MM.1S (cell line): Measurements from ENCODE around the gene ITGA4.

Experiments used
- EZH2 ChIP-seq: fragments of 300-600 bp; sonication (generic); optimal IDR thresholded peaks from 2 replicates; pipeline ENCODE3; 2017; ENCODE audit warnings: low read depth, mild to moderate bottlenecking, antibody characterized with exemption, low read length, mixed read lengths
- TF ChIP-seq, protein P1 (sequence below): fragments of 300-600 bp; sonication (generic); IDR thresholded peaks from 2 replicates; pipeline ENCODE4 v1.5.1; 2016; ENCODE audit warnings: antibody characterized with exemption, low read length, mixed read lengths

DNA sequence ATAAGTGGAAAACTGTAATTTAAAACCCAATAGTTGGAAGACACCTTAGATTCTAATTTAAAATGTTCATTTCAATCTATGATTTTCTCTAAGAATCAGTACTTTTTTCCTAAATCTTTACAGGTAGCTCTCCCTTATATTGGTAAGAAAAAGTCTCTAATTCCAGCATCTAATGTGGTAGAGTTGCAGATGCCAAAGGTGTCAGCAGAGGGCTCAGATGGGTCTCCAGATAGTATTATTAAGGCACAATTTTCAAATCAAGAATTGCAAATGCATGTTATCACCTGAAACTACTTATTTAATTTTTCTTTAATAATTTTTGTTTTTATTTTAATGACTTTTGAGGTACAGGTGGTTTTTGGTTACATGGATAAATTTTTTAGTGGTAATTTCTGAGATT lies 25.5 kb upstream of the ITGA4 start:
- TF ChIP-seq EZH2, result no peak
- TF ChIP-seq, protein P1, sequence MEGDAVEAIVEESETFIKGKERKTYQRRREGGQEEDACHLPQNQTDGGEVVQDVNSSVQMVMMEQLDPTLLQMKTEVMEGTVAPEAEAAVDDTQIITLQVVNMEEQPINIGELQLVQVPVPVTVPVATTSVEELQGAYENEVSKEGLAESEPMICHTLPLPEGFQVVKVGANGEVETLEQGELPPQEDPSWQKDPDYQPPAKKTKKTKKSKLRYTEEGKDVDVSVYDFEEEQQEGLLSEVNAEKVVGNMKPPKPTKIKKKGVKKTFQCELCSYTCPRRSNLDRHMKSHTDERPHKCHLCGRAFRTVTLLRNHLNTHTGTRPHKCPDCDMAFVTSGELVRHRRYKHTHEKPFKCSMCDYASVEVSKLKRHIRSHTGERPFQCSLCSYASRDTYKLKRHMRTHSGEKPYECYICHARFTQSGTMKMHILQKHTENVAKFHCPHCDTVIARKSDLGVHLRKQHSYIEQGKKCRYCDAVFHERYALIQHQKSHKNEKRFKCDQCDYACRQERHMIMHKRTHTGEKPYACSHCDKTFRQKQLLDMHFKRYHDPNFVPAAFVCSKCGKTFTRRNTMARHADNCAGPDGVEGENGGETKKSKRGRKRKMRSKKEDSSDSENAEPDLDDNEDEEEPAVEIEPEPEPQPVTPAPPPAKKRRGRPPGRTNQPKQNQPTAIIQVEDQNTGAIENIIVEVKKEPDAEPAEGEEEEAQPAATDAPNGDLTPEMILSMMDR, result no peak; the same call in 1 of the 2 replicates
